Endothelial cell of umbilical vein (primary cell): ENCODE results near the gene NUDT3. TPM values are rescaled to one million over a fixed set of nuclear protein-coding genes. Genes with fewer than 3 reads are reported as not detected.
"Not testable (repeated sequence)": the region's sequence is repeated elsewhere in the genome, so short reads cannot be mapped to it uniquely, and the experiment has no call there.

Experiments used
- BruUV-seq: library from RNA; stranded (reverse); fragments of 400-500 nt; replicated peaks from 2 replicates; lab custom pipeline; 2021; lab: Mats Ljungman, UMichigan
- CTCF ChIA-PET: fragments of 300-600, 350-600 bp; sonication (Branson Sonifier 250); formaldehyde crosslinking; loops from one replicate; lab custom pipeline; 2021; ENCODE audit warnings: antibody characterized with exemption, inconsistent platforms; lab: Charles Lee
- POLR2A ChIA-PET: fragments of 300-600, 350-600 bp; sonication (Branson Sonifier 250); formaldehyde crosslinking; loops from one replicate; lab custom pipeline; 2021; ENCODE audit warnings: antibody characterized with exemption, inconsistent platforms; lab: Charles Lee
- DNase-seq: peaks from one replicate; pipeline ENCODE4 v3.0.0-alpha.2; 2011; ENCODE audit warnings: low read depth, low spot score
- FAIRE-seq: peaks from 2 replicates; lab custom pipeline; 2011; peaks lifted over from hg19 to GRCh38; lab: Jason Lieb, UNC
- H2AFZ ChIP-seq: 2 replicates; pipeline ENCODE4 v1.6.0; 2012; ENCODE audit warnings: low read depth, low read length, control low read depth, inconsistent platforms
- H3K27ac ChIP-seq: 2 replicates; pipeline ENCODE4 v1.5.1; 2011; ENCODE audit warnings: low read depth, mild to moderate bottlenecking, control low read depth, low read length, moderate library complexity; ENCODE audit not compliant: insufficient read depth
- H3K27me3 ChIP-seq, 2 experiments: 2 replicates each; pipeline versions ENCODE4 v1.6.0 to v1.6.1; 2011; ENCODE audit warnings: low read length in 2 of 2, mixed read lengths in 1 of 2; ENCODE audit not compliant: control insufficient read depth in 2 of 2, insufficient read depth in 2 of 2
- H3K36me3 ChIP-seq, 2 experiments: 2 replicates in 1 of 2; 3 replicates in 1 of 2; pipeline ENCODE4 v1.5.1; 2011; ENCODE audit warnings: low read length in 2 of 2, mild to moderate bottlenecking in 1 of 2, moderate library complexity in 1 of 2; ENCODE audit not compliant: control insufficient read depth in 2 of 2, insufficient read depth in 2 of 2; ENCODE audit errors: extremely low read depth in 1 of 2
- H3K4me1 ChIP-seq: 3 replicates; pipeline ENCODE4 v1.5.1; 2011; ENCODE audit warnings: mild to moderate bottlenecking, low read length; ENCODE audit not compliant: control insufficient read depth, insufficient read depth; ENCODE audit errors: extremely low read depth
- H3K4me2 ChIP-seq: 2 replicates; pipeline ENCODE4 v1.6.1; 2011; ENCODE audit warnings: low read length, control low read depth, mixed read lengths; ENCODE audit not compliant: insufficient read depth
- H3K4me3 ChIP-seq, 3 experiments: fragments of 200-600 bp in 1 of 3; sonication (generic), shearing (Covaris generic) in 1 of 3; replicated peaks in 1 of 3; 2 replicates each; pipeline ENCODE4 v1.5.1; 2011 to 2016; ENCODE audit warnings: control low read depth in 3 of 3, low read length in 3 of 3, mild to moderate bottlenecking in 2 of 3, inconsistent platforms in 1 of 3, low read depth in 1 of 3, moderate library complexity in 1 of 3; ENCODE audit not compliant: insufficient read depth in 1 of 3
- H3K79me2 ChIP-seq: 2 replicates; pipeline ENCODE4 v1.6.0; 2012; ENCODE audit warnings: low read length, inconsistent platforms; ENCODE audit not compliant: control insufficient read depth, insufficient read depth
- H3K9ac ChIP-seq: replicated peaks from 2 replicates; pipeline ENCODE3; 2011; ENCODE audit warnings: low read length, control low read depth; ENCODE audit not compliant: insufficient read depth; ENCODE audit errors: extremely low read depth
- H3K9me1 ChIP-seq: replicated peaks from 3 replicates; pipeline ENCODE4 v1.6.0; 2011; ENCODE audit warnings: mild to moderate bottlenecking, low read length; ENCODE audit not compliant: control insufficient read depth, insufficient read depth; ENCODE audit errors: extremely low read depth
- H3K9me3 ChIP-seq: replicated peaks from 2 replicates; pipeline ENCODE4 v1.5.1; 2012; ENCODE audit warnings: low read length, inconsistent platforms; ENCODE audit not compliant: control insufficient read depth, insufficient read depth
- H4K20me1 ChIP-seq: replicated peaks from 2 replicates; pipeline ENCODE3; 2011; ENCODE audit warnings: mild to moderate bottlenecking, low read length; ENCODE audit not compliant: control insufficient read depth, insufficient read depth; ENCODE audit errors: extremely low read depth
- JUN ChIP-seq: IDR thresholded peaks from 2 replicates; pipeline ENCODE4 v1.6.1; 2011; ENCODE audit warnings: borderline replicate concordance, low read depth; ENCODE audit not compliant: insufficient read length, insufficient read depth
- MYC ChIP-seq: IDR thresholded peaks from one replicate; pipeline ENCODE4 v1.6.1; 2011; ENCODE audit warnings: mild to moderate bottlenecking, low read depth, low read length
- POLR2AphosphoS5 ChIP-seq: IDR thresholded peaks from 2 replicates; pipeline ENCODE4 v1.6.1; 2012; ENCODE audit warnings: low read depth, mild to moderate bottlenecking, control low read depth, low read length, moderate library complexity; ENCODE audit not compliant: insufficient read depth
- dilution Hi-C: fragments of 300-500 bp; cut with MboI; formaldehyde crosslinking; loops from one replicate; pipeline ENCODE4 v1.15.0; 2019; ENCODE audit warnings: low sequenced_read_pairs; ENCODE audit not compliant: extremely low pct_ligation_motif_present
- intact Hi-C: fragments of 100-400 bp; cut with micrococcal nuclease; formaldehyde crosslinking; loops from one replicate; pipeline ENCODE4 v1.10.0; 2022
- polyA plus RNA-seq, 4 experiments: library from polyadenylated mRNA; depleted of rRNA in 3 of 4; stranded (reverse) in 3 of 4; unstranded in 1 of 4; fragments of >200 nt; gene quantifications; 2 replicates each; pipeline versions ENCODE4 v1.2.1 to v1.2.3, GENCODE V29; 2011 to 2012; ENCODE audit warnings: missing spikeins in 1 of 4
- total RNA-seq: library from RNA; stranded (reverse); gene quantifications from 2 replicates; pipeline ENCODE4 v1.2.3, GENCODE V29; 2021
- TF ChIP-seq, protein P1 (sequence below), 2 donors: IDR thresholded peaks; 1 replicate in 1 of 2; 2 replicates in 1 of 2; pipeline ENCODE4 v1.5.1; 2011; ENCODE audit warnings: low read length in 2 of 2, mild to moderate bottlenecking in 2 of 2, moderate library complexity in 2 of 2, control low read depth in 1 of 2, inconsistent platforms in 1 of 2, low read depth in 1 of 2; ENCODE audit not compliant: insufficient read depth in 1 of 2; ENCODE audit errors: extremely low read depth in 1 of 2
- TF ChIP-seq, protein P2 (sequence below): IDR thresholded peaks from 2 replicates; pipeline ENCODE4 v1.6.1; 2011; ENCODE audit not compliant: insufficient read depth, insufficient read length

Gene NUDT3
- total and polyA plus RNA-seq, 2 donors (not counting 3 experiments of a cell fraction or from before 2014, with no cell fraction given): 11.9 to 30.9 TPM

DNA sequence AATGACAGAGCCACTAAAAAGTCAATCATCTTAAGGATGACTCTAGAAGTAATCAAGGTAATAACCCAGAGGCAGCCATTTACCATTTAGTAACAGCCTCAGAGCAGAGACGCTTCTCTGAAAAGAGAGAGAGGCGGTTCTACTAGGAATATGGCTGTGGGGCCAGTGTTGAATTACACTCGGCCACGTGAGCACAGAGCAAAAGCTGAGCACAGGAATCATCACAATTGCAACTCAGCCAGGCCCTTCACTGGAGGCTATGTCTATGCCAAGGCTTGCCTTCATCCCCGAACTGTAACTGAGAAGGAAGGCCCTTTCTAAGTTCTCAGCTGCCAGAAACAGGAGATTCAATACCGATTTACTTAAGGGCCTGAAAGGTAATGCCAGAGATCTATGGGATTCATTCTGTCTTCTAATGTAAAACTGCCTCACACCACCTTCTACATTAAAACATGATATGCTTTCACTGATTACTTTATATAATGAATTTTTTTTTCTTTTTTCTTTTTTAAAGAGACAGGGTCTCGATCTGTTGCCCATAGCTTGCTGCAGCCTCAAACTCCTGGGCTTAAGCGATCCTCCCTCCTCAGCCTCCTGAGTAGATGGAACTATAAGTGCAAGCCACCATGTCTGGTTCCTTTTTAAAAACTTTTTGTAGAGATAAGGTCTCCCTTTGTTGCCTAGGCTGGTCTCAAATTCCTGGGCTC, 67.6 kb downstream of the NUDT3 start:
- CTCF ChIA-PET: no interaction called here
- TF ChIP-seq, protein P1, sequence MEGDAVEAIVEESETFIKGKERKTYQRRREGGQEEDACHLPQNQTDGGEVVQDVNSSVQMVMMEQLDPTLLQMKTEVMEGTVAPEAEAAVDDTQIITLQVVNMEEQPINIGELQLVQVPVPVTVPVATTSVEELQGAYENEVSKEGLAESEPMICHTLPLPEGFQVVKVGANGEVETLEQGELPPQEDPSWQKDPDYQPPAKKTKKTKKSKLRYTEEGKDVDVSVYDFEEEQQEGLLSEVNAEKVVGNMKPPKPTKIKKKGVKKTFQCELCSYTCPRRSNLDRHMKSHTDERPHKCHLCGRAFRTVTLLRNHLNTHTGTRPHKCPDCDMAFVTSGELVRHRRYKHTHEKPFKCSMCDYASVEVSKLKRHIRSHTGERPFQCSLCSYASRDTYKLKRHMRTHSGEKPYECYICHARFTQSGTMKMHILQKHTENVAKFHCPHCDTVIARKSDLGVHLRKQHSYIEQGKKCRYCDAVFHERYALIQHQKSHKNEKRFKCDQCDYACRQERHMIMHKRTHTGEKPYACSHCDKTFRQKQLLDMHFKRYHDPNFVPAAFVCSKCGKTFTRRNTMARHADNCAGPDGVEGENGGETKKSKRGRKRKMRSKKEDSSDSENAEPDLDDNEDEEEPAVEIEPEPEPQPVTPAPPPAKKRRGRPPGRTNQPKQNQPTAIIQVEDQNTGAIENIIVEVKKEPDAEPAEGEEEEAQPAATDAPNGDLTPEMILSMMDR (IDR thresholded peaks at IDR 0.05; ENCODE audit: extremely low read depth in 1 of 2, insufficient read depth in 1 of 2, low read depth in 1 of 2, low read length in 2 of 2): no peak
- TF ChIP-seq MYC (no peak), POLR2AphosphoS5 (no peak), JUN (no peak)
- TF ChIP-seq, protein P2, sequence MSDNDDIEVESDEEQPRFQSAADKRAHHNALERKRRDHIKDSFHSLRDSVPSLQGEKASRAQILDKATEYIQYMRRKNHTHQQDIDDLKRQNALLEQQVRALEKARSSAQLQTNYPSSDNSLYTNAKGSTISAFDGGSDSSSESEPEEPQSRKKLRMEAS: no peak
- Histone ChIP-seq H3K9me3 (no peaks in the 10 kb centered on the region), H3K9me1 (no peaks in the 10 kb centered on the region), H3K9ac (no peak overlapping the region), H3K4me2 (no peak overlapping the region), H3K27ac (no peak overlapping the region), H4K20me1 (no peaks in the 10 kb centered on the region), H3K27me3 (no peaks in the 10 kb centered on the region), H3K4me1 (peaks cover 11% of the 10 kb centered on the region), H3K79me2 (peaks cover 21% of the 10 kb centered on the region), H3K36me3 (no peaks in the 10 kb centered on the region), H2AFZ (no peak overlapping the region), H3K4me3 (no peak overlapping the region)
- no peak for DNase-seq
- dilution Hi-C loops (no loop called here), intact Hi-C loops (loop anchor here (5.0 kb wide), 1 partner anchor 67 kb away; the partner anchor contains the start of gene NUDT3)
- no peak for FAIRE-seq
- POLR2A ChIA-PET: no interaction called here
- BruUV-seq: no TSS peak

DNA sequence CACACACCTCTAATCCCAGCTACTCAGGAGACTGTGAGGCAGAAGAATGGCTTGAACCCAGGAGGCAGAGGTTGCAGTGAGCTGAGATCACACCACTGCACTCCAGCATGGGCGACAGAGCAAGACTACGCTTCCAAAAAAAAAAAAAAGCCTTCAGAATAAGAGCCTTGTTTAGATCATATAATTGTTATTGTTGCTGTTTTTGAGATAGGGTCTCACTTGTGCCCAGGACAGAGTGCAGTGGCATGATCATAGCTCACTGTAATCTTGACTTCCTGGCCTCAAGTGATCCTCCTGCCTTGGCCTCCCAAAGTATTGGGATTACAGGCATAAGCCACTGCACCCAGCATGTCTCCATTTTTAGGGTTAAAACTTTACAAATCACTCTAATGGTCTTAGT, 68.2 kb downstream of the NUDT3 start:
- H3K4me3 ChIP-seq, DNase-seq, FAIRE-seq, H3K27me3 ChIP-seq, dilution Hi-C loops, H3K9me1 ChIP-seq, H3K4me2 ChIP-seq, H3K9me3 ChIP-seq, H3K9ac ChIP-seq, H2AFZ ChIP-seq, POLR2A ChIA-PET, H4K20me1 ChIP-seq, H3K27ac ChIP-seq, BruUV-seq, H3K36me3 ChIP-seq: not testable (repeated sequence)
- Histone ChIP-seq H3K79me2 (peaks cover 28% of the 10 kb centered on the region), H3K4me1 (peaks cover 11% of the 10 kb centered on the region)
- intact Hi-C loops: loop anchor here (5.0 kb wide), 1 partner anchor 68 kb away; the partner anchor contains the start of gene NUDT3
- CTCF ChIA-PET: interaction anchor here (0.7 to 1.2 kb wide), 2 partner anchors 60 to 91 kb away, joined by 3 to 6 read pairs; no protein-coding TSS in a partner anchor
